ENCODE measurements around the gene SYCN. TPM values are rescaled to one million over a fixed set of nuclear protein-coding genes. Genes with fewer than 3 reads are reported as not detected.

Gene SYCN
- total RNA-seq = not detected

GRCh38 chr19:39203372-39204341, at the start of gene SYCN:
Gene SYCN (minus strand): TSS chr19:39204263. CDS start chr19:39204254, 9 bp downstream.

DNA sequence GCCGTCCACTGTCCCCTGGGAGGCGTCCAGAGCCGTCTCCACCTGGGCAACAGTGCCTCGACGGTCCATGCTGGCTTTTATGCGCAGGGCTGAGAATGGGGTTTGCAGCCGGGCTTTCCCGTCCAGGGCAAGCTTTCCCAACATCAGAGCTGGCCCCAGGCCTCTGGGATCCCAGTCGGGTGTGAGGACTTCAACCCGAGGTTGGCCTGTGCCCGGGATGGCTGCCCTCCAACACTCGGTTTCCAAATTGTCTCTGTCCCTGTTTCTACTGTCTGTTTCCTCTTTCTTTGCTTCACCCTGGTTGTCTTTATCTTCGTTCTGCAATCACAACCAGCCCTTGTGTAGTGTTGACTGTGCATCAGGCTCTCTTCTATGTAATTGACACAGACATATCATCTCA, 44.7 kb upstream of the SYCN start, which contains the start of gene IFNL4:
IFNL4 (minus strand) TSS at position 51 of the 400 bp plus-strand sequence.

GRCh38 chr19:39244410-39245100, 40.5 kb upstream of the SYCN start, which contains the start of gene IFNL3:
Gene IFNL3 (minus strand): TSS chr19:39245006. CDS start chr19:39244967, 39 bp downstream.

GRCh38 chr19:39196860-39197562, 7.1 kb downstream of the SYCN start, which contains the start of gene NCCRP1:
Gene NCCRP1 (plus strand): TSS chr19:39196964. CDS start chr19:39196983, 19 bp downstream.

Other genes starting within 250 kb of the SYCN start
- gene FBXO17, start 228.5 kb downstream of the SYCN start, total RNA-seq = not detected
- not detected for gene FBXO27, start 171.7 kb downstream of the SYCN start, total RNA-seq
- not detected for gene ACP7, start 119.9 kb downstream of the SYCN start, total RNA-seq
- 10 to 100 TPM; 15.1 to 15.5 TPM for gene PAK4, start 78.5 kb downstream of the SYCN start, total RNA-seq
- not detected for gene NCCRP1, start 7.3 kb downstream of the SYCN start, total RNA-seq
- not detected for gene IFNL3, start 40.7 kb upstream of the SYCN start, total RNA-seq
- not detected for gene IFNL4, start 44.6 kb upstream of the SYCN start, total RNA-seq
- gene IFNL2, start 64.1 kb upstream of the SYCN start, total RNA-seq = not detected
- not detected for gene IFNL1, start 92.1 kb upstream of the SYCN start, total RNA-seq
- 1 to 10 TPM; 6.8 to 7.0 TPM for gene LRFN1, start 116.6 kb upstream of the SYCN start, total RNA-seq
- 100 to 1,000 TPM; 651 to 653 TPM for gene GMFG, start 131.8 kb upstream of the SYCN start, total RNA-seq
- gene SAMD4B, start 138.2 kb upstream of the SYCN start, total RNA-seq = 10 to 100 TPM; 42.0 to 45.7 TPM
- gene PAF1, start 186.8 kb upstream of the SYCN start, total RNA-seq = 10 to 100 TPM; 37.1 to 38.1 TPM
- 10 to 100 TPM; 29.7 to 30.1 TPM for gene MED29, start 187.1 kb upstream of the SYCN start, total RNA-seq
- 100 to 1,000 TPM; 112 to 120 TPM for gene ZFP36, start 202.6 kb upstream of the SYCN start, total RNA-seq
- gene PLEKHG2, start 208.4 kb upstream of the SYCN start, total RNA-seq = 10 to 100 TPM; 69.1 to 72.5 TPM
- 1,000 to 10,000 TPM; 3,249 to 3,348 TPM for gene RPS16, start 231.7 kb upstream of the SYCN start, total RNA-seq
- 100 to 1,000 TPM; 145 to 151 TPM for gene SUPT5H, start 241.3 kb upstream of the SYCN start, total RNA-seq

Data from activated naive CD4-positive, alpha-beta T cell treated with anti-CD3 and anti-CD28 coated beads, Interleukin-2, amount 10 ng/mL, durations not matched to agents 5 hours and 36 hours (primary cell).